ENCODE data around the gene TBRG4.

Gene TBRG4

DNA sequence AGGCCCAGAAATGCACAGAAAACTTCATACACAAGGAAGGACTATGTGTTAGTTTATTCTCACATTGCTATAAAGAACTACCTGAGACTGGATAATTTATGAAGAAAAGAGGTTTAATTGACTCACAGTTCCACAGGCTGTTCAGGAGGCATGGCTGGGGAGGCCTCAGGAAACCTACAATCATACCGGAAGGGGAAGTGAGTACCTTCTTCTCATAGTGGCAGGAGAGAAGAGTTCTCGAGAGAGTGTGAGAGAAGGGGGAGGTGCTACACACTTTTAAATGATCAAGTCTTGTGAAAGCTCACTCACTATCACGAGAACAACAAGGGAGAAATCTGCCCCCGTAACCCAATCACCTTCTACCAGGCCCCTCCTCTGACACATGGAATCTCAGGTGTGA lies 29.3 kb upstream of the TBRG4 start:
- DNase-seq, result peak; percentile 9

DNA sequence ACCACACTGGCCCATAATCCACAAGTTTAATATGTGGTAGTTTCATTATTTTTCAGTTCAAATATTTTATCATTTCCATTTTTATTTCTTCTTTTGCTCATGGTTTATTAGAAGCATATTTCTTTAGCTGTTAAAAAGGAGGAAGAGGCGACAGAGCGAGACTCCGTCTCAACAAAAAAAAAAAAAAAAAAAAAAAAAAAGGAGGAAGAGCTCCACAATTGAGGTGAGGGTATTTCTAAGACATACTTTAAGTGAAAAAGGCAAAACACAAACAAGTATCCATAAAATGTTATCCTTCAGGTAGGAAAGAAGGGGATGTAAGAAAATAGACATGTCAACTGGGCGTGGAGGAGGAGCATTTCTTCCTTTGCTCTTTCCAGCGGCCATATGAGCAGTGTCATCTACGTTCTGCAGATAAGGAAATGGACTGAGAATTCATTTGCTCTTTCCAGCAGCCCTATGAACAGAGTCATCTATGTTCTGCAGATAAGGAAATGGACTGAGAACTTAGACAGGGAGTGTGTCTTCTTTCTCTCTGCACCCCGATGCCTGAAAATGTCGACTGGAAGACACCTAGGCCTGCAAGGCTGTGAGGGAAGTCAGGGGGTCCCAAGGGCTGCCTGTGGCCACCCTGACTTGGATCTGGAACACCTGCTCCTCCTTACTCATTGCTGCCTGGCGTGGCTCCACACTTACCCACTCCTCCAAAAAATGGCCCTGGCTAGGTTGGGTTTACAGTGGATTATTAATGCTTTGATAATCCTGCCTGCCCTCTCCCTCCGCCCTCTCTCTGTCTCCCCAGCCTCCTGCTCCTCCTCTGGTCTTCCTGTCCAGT lies 27.2 kb upstream of the TBRG4 start:
- no peak for DNase-seq

DNA sequence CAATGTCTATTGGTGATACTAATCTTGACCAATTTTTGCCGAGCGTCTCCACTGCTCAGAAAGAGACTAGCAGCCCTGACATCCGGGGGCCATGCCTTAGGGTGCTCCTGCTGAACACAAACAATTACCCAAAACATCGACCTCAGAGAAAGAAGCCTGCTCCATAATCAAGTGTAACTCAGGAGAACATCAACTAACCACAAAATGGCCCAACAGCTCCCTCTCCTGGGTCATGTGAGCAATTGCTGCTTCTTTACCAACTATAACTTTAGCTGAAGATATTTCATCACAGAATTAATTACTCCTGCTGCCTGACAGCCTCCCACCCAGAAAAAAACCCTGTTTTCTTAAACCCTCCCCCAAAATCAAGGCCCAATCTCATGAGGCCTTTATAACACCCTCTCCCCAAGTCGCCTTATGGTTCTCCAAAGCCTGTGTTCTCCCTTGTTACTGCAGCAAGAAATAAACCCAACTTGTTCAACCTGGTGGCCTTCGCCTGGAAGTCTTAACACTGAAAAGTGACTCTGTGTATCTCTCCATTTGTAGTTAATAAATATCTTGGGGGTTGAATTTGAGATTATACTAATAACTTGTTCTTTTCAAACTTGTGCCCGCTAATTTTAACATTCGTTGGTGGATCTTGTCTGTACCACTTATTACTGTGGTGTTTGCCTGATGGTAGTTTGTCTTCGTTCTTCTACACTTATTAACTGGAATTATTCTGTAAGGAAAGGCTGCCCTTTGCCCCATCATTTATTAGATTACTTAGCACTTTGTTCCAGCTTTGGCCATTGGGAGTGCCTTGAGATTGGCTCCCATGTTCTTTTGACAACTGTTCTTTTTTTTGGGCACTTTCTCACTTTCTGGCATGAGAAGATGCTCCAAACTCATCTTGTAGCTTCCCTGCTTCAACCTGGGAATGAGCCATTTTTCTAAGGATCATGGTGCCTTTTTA lies 24.9 kb upstream of the TBRG4 start:
- DNase-seq, result peak; percentile 81

DNA sequence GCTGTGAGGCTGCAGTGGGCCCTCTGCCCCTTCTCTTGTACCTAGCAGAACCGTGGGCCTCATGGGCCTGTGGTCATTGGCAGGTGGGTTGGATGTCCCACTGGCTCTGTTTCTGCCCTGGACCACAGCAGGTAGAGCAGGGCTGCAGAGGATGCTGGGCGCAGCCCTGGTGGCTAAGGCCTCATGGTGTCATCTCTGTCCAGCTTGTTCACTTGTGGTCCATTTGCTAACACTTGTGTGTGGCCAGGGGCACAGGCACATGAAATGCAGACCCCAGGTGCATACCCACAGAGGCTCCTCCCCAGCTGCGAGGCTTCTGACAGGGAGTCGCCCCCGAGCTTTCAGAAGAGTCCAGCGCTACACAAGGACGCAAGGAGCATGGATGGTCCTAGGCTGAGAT lies 22.4 kb upstream of the TBRG4 start:
- no peak for DNase-seq

DNA sequence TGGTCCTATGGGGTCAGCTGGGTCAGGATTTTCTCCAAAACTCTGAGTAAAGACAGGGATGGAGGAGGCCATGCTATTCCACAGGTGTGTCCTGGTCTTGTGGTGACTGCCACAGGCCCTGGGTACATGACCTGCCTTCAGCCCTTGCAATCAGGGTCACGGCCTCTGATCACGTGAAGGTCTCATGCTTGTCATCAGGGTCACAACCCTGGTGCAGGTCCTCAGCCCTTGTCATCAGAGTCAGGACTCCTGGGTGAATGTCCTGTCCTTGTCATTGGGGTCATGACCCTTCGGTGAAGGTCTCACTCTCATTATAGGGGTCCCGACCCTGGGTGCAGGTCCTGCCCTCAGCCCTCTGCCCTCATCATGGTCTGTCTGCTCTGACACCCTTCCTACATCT lies 21.9 kb upstream of the TBRG4 start:
- DNase-seq, result no peak

DNA sequence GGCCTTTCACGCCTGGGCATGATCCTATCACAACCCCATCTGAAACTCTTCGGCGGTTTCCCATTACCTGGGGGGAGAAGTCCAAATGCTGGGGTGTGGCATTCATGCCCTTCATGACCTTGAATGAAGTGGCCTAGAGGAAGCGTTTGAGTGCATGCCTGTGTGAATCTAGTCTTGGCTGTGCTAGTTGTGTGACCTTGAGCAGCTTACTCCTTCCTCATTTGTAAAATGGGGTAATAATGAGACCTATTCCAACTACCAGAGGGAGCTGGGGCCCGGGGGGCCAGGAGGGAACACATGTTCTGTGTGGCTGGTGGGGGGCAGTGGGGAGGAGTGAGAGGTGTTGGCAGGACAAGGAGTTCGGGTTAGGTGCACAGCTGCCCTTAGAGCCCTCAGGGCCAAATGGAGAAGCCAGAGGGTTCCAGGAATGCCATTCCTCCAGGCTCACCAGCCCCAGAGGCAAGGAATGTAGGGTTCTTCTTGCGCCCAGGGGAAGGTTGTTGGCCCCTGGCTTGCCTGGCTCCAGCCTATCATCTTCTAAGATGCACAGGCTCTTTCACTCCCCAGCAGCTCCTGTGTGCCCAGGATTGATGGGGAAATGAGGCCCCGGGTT lies 21.3 kb upstream of the TBRG4 start:
- DNase-seq, result no peak

DNA sequence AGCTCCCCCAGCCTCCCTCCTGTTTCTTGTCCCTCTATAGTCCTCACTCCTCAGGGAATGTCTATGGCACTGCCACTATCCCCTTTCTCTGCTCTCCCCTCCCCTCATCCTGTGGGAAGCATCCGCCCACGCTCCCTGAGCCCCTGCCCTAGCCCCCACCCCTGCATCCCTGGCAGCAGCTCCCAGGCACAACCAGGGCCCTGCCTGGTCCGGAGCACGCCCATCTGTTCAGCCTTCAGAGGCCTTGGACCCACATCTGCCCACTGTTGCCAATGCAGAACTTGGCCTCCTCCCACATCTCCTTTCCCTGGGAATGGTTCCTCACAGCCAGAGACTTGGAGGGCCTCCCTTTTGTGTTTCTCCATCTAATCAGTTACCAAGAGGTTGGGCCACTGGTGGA lies 20.4 kb upstream of the TBRG4 start:
- no peak for DNase-seq

DNA sequence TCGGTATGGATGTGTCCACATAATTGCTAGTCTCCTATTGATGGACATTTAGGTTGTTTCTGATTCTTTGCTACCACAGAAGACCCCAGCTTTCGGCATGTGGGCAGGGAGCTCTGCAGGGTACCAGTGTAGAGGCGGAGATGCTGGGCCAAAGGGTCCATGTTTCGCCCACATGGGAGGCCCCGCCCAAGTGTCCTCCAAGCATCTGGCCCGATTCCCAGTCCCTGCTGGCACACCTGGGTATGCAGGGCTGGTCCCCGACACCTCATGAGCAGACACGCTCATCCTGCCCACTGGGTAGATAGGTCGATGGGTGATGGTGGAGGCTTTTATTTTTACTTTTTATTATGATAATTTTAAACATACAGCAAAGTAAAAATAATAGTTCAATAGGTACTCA lies 19.4 kb upstream of the TBRG4 start:
- DNase-seq, result no peak

DNA sequence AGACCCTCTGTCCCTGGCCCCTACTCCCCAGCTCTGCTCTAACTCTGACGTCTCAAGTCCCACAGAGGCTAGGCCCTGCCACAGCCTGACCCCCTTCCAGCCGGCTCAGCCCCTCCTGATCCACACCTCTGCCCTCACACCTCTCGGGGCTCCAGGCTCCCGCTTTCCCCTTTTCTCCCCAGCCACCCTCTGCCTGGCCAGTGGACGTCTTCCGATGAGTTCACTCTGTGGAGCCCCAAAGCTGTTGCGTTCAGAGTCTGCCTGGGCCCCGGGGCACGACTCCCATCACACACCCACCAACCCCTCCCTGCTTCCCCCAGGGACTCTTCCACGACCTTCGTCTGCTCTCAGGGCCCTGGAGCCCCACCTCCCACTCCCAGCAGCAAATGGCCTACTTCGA lies 18.4 kb upstream of the TBRG4 start:
- no peak for DNase-seq

DNA sequence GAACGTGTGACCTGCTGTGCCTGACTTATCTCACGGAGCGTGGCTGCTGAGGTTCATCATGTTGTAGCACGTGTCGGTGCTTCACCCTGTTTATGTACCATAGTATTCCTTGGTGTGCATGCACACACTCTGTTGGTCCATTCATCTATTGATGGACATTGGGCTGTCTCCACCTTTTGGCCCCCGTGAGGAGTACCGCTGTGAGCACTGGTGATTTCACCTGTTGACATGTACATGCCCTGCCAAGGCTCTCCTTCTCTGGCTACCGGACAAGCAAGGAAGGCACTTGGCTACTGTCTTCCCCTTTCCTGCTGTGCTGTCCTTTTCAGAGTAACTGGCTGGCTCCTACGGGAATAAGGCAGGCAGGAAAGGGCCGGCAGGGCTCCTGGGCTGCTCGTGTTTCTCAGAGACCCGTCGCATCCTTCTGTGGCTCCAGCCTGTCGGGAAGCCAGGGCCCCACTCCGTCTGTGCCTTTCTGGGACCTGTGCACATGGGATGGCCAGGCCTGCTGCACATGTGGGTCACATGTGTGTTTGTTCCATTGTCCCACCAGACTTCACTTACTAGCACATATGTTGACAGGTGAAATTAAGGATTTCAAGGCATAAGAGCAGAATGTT lies 17.8 kb upstream of the TBRG4 start:
- no peak for DNase-seq

DNA sequence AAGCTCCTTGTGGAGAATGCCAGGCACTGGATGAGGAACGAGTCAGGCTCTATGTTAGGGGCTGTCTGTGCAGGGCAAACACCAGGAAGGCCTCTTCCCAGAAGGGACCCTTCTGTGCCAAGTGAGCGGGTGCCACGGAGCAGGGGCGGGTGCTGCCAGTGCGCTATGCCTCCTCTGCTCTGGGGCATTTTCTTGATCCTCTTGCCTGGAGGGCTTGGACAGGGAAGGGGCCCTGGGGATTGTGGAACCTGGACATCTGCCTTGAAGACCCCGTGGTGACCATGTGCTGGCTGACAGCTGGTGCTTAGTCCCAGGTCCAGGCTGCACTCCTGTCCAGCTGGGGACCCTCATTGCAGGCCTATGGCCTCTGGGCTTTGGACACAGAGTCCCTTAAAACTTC lies 15.4 kb upstream of the TBRG4 start:
- no peak for DNase-seq

DNA sequence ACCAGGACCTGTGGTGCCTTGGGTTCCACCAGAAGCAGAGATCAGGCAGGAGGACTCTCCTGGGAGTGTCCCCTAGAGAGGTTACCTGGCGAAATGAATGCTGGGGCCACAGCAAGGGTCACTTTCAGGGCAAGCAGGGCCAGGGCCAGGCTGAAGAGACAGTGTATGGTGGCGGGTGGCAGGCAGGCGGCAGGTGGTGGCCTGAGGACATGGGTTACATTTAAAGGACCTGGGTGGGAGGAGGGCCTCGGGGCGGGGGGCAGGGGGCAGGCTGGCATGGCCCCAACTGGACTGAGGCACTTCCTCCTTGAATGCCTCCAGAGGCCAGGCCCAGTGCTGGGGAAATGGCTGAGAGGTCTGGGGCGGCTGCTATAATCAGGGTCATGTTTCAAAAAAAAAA lies 14.7 kb upstream of the TBRG4 start:
- no peak for DNase-seq

DNA sequence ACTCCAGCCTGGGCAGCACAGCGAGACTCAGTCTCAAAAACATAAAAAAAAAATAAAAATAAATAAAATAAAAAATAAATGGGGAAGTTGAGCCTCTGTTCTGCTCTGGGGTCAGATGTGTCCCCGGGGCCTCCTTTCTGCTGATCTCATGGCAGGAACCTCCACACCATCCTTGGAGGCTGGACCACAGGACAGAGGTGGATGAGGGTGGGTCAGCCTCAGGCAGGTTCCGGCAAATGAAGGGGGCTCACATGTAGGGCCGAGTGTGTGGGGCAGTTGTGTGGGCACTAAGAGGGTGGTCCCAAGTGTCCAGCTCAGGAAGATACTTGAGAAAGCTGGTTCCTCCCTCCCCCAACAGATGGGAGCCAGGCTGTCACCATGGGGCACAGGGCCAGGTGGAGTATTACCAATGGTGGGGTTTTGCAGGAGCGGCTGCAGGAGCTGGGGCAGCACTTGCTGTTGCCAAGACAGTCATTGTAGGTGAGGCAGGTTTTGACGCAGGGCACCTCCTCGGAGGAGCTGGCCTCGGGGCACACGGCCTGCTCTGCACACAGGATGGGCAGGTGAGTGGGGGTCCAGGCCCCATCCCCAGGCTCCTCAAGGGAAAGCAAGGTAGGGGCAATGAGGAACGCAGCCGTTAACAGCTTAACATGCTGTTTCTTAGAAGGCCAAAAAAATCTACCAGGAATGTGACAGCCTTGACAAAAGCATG lies 13.9 kb upstream of the TBRG4 start:
- no peak for DNase-seq

DNA sequence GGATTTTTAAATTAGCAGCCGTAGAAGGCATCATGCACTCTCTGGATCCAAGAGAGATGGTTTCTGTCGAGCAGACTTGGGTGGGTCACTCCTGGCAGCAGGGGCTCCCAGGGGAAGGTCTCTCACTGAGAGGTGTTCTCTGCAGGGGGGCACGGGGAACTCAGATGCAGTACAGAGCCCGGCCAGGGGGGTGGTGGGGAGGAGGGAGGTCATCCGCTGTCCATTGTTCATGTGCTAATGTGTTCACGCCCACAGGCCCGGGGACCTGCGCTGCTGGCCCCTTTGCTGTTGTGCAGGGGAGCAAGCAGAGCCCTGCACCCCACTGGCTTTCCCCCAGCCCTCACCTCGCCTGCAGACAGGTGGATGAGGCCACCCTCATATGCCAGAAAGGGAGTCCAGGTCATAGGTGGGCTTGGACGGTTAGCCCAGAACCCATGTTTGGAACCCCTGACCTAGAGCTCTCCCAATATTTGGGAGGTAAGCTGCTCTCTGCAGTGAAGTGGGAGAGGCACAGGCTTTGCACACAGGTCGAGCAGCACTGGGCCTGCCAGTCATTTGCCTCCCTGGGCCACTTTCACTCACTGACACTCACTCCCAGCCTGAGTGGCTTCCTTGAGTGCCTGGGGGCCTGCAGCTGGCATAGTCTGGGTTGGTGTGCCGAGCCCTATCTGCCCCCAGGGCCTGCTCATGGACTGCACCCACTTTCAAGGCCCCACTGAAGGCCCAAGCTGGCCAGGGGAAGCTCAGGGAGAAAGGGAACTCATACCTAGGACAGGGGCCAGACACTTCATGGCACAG lies 12.6 kb upstream of the TBRG4 start:
- no peak for DNase-seq

DNA sequence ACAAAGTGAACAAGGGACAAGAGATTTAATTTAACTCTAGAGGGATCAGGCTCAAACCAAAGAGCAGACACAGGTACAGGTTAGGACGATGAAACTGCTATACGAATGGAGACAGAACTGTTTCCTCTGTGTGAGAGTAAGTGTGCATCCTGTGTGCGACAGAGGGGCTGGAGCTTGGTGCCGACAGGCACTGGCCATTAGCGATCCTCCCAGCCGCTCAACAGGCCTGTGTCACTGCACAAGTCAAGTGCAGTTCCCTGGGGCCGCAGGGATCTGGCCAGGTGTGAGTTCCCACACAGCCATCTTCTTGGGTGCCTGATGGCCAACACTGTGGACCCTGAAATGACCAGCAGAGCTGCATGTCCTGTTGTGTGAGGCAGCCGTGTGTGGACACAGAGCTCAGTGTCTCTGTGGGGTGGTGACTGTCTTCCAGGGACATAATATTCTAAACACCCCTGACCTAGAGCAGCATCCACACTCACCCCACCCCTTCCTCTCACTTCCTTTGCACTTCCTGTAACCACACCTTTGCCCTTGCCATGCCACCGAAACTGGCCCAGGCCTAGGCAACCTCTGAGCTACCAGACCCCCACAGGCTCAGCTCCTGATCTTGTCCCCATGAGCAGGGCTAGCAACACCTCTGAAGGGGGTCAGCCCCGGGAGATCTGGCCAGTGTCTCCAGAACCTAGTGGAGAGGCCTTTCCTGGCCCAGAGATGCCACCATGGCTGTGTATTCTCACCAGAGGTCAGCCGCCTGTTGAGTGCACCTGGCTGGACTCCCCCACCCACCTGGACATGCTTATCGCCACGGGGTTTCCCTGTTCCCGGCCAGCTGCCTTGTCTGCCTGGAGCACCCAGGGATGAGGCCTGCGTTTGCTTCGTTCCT lies 11.7 kb upstream of the TBRG4 start:
- no peak for DNase-seq

DNA sequence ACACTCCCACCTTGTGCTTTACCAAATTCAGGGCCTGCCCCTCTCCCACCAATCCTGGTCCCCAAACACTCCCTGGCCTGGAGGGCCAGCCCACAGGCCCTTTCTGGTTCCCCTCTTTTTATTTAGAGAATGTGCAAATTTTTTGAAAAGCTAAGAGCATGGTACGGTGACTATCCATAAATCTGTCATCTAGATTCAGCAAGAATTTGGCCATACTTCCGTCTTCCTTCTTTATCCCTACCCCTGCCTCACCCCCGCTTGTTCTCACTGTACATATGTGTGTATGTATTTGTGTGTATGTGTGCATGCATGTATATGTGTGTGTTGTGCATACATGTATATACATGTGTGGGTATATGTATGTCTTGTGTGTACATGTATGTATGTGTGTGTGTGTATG lies 8.1 kb upstream of the TBRG4 start:
- no peak for DNase-seq

DNA sequence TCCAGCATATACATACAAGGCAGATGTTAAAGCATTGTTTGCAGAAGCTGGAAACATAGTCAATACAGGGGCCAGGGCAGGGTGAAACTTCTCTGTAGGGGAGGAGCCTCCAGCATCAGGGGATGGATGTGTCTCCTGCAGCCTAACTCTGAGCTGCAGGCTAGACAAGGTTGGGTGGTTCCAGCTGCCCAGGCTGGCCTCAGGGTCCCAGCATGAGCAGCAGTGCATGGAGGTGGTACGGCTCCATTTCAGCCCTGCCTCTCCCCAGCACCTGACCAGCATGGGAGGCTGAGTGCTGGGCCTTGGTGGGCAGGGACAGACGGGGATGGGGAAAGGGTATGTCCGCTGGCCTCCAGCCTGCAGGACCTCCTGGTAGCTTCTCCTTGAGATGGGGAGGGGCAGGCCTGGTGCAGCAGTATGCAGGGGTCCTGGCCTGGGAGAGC lies 7.4 kb upstream of the TBRG4 start:
- DNase-seq, result no peak

DNA sequence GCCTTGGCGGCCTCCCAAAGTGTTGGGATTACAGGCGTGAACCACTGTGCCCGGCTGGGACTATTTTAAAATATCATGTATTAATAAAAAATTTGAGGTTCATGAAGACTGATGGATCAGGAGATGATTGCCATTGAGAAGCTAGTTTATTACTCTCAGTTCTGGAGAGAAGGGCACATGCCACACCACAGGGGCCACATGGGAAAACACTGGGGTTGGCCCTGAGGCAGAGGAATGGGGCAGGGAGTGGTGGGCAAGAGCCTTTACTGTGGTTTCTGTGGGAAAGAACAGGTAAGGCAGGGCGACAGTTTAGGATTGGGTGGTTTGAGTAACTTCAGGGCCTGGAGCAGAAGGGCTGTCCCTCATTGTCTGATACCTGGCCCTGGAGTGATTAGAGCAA lies 6.8 kb upstream of the TBRG4 start:
- no peak for DNase-seq

DNA sequence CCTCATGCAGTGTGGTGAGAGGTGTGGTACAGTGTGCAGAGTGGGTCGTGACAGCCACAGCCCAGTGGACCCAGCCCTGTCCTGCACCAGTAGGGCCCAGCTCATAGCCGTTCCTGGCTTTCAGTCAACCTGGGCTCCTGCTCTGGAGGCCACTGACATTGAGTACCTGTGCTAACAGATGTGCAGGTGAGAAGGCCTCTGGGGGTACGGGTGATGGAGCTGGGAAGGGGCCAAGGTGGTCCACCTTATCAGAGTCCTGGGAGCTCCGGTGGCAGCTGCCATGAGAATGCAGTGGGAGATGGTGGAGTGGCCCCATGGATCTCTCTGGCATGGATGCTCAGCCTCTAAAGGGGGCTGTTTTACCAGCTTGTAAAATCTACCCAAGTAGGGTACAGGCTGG lies 6.1 kb upstream of the TBRG4 start:
- DNase-seq, result no peak

DNA sequence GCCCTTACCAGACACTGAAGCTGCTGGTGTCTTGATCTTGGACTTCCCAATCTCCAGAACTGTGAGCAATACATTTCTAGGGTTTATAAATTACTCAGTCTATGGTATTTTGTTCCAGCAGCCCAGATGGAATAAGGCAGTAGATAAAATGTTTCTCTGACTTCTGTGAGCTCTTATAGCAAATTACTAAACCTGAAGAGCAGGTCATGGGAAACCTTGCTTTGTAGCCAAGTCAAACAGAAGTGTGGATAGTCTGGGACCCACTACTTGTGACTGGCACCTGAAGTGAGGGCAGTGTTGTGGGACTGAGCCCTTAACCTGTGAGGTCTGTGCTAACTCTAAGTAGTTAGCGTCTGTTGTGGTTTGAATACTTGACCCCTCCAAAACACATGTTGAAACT lies 4.6 kb upstream of the TBRG4 start:
- no peak for DNase-seq

DNA sequence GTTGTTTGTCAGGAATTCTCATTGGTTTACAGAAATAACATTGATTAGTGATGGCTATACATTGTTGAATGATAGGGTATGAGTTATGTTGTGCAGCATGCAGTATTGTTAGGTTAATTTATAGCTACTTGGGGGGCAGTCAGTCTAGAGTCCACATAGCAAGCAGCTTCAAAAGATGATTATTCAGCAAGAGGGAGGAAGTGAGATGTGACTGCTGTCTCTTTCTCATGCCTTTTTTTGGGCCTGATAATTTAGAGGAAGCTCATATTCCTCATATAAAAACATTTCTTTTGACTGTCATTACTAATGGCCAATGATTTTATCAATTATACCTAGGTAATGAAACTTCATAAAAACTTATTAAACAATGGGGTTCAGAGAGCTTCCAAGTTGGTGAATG lies 3.4 kb upstream of the TBRG4 start:
- DNase-seq, result no peak
